COR-L47 (cell line): ENCODE results near the gene STS.
"Not testable (repeated sequence)": the region's sequence is repeated elsewhere in the genome, so short reads cannot be mapped to it uniquely, and the experiment has no call there.

Source experiments
- DNase-seq: peaks from one replicate; lab custom pipeline; 2025; lab: John Stamatoyannopoulos, UW

STS gene

DNA sequence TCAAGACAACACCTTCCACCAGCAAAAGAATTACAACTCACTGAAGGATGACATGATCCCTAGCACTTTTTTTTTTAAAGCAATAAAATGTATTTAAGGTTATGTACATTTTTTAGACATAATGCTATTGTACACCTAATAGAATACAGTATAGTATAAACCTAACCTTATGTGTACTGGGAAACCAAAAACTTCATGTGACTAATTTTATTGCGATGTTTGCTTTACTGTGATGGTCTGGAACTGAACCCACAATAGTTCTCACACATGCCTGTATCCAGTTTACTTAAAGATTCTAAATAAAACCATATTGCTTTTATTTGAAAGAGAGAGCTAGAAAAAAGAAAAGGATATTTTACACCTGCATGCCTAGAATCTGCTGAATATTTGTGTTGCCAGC, 4.4 kb upstream of the STS start:
- DNase-seq, result no peak

GRCh38 chrX:7143941-7144525, 3.5 kb upstream of the STS start:
- DNase-seq, result no peak

- DNase-seq, result no peak
These were observed 2.1 kb upstream of the STS start for GRCh38 chrX:7145454-7145853.

DNA sequence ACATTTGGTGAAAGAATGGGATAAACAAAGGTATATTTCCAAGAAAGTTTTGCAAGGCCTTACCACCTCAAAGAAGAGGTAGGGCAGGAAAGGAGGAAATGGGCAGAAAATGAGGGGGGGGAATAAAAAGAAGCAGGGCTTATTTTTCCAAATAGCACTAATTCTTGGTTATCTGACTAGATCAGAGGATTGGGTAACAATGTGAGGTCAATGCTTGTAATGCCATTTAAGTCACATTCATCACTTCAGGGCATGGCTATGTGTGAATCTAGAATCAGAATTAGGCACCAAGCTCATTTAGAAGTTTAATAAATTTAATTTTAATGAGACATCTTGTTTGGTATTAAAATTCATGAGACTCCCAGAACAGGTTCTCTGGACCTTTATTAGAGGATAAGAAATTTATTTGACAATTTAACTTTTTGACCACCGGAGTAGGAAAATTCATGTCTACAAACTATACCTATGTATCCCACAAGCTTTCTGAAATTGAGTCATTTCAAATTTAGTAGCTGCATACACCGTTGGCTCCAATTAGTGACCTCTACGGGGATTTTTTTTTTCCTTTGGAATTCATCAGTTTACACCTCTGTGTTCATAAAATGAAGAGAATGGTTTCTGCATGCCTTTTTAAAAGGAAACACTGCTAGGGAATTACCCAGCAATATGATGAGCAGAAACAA, 1.4 kb upstream of the STS start:
- no peak for DNase-seq

DNA sequence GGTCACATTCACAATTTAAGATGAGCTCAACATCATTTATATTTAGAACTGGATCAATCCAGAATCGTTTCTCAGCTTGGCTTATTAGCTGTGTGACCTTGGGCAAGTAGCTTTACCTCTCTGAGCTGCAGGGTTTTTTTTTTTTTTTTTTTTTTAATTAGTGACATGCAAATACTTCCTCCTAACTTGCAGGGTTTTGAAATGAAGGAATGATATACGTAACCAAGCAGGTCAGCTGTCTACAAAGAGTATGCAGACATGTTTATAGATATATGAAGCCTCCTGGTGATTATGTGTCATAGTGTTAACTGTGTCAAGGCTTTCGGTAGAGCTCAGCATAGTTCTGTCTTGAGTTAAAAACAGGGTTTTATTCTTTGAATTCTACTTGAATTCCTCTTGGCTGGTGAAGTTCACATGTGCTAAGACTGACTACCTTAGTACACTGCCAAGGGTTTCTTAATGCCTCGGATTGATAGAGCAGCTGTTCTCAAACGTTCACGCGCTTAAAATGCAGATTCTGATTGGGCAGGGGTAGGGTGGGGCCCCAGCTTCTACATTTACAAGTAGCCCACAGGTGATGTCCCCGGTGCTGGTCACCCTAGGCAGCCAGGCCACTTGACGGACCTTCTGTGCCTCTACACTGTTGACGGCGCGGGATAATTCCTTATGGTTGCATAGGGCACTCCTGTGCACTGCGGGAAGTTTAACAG, 654 bp upstream of the STS start:
- DNase-seq, result no peak

GRCh38 chrX:7147978-7148854, 704 bp downstream of the STS start, which contains the start of gene PUDP:
TSS of gene PUDP (minus strand) at chrX:7148153. CDS start at chrX:7148113, 40 bp downstream.
- peak; percentile 78 for DNase-seq

DNA sequence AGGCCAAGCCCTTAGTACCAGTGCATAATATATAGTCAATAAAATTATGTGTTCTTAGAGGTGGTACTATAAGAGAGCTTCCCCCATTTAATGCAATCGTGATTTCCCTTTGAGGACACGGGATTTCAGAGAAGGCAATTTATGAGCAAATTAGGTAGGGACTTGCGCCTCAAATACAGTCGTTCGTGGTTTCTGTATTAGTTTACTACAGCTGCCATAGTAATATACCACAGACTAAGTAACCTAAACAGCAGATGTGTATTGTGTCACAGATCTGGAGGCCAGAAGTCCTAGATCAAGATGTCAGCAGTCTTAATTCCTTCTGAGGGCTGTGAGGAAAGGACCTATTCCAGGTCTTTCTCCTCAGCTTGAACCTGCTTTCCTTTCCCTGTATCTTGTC, 1.9 kb downstream of the STS start:
- DNase-seq, result no peak

DNA sequence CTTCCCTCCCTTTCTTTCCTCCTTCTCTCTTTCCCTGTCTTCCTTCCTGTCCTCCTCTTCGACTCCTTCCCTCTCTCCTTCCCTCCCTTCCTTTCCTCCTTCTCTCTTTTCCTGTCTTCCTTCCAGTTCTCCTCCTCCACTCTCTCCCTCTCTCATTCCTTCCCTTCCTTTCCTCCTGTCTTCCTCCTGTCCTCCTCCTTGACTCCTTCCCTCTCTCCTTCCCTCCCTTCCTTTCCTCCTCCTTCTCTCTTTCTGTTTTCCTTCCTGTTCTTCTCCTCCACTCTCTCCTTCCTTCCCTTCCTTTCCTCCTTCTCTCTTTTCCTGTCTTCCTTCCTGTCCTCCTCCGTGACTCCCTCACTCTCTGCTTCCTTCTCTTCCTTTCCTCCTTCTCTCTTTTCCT, 5.7 kb downstream of the STS start:
- no peak for DNase-seq

- no peak for DNase-seq
These were observed 6.6 kb downstream of the STS start for GRCh38 chrX:7154041-7154597.

- DNase-seq, result no peak
These were observed 7.7 kb downstream of the STS start for GRCh38 chrX:7155163-7155562.

- DNase-seq, result no peak
These were observed 9.4 kb downstream of the STS start for GRCh38 chrX:7156879-7157278.

DNA sequence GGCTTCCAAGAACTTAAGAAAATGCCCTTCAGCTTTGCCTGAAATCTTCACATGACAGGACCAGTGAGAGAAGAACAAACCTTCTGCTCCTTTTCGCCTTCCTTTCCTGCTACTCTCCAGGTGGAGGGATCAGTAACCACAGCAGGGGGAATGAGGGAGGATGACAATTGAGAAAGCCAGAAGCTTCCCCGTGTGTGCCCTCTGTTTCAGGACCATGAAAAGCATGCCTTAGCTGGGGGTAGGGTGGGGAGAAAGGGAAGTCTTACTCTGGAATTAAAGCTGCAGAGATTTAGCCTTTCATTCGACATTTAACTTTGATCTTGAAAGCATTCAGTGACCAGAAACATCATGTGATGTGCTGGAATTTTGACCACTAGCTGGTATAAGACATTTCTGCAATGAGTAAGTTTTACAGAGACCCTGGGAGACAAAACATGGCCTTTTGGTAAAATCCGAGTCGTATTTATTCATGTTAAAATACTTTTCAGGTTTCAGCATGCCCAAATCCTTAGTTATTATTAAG, 11.0 kb downstream of the STS start:
- no peak for DNase-seq

GRCh38 chrX:7159149-7159861, 11.8 kb downstream of the STS start:
- DNase-seq, result no peak

DNA sequence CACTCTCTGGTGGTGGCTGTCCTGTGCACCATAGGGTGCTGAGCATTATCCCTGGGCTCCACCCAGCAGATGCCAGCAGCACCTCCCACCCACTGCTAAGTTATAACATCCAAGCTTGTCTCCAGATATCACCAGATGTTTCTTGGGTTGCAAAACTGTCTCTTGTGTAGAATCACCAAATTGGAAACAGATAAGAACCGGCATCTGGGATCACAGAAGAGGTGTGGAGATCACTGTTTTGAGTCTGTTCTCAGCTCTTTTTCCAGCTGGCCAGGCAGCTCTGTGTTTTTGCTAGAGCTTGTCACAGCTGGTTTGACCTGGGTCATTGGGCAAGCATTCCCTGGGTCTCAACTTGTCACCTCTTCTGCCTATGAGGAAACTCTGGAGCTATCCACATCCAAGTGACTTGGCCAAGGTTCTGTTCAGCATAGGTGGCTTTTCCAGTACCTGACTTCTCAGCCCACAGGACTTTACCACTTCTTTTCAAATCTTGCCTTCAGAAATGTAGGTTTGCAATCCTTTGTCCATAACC, 15.7 kb downstream of the STS start:
- DNase-seq, result no peak

GRCh38 chrX:7164174-7164573, 16.7 kb downstream of the STS start:
- no peak for DNase-seq

- DNase-seq, result no peak
These were observed 20.9 kb downstream of the STS start for GRCh38 chrX:7168371-7168770.

DNA sequence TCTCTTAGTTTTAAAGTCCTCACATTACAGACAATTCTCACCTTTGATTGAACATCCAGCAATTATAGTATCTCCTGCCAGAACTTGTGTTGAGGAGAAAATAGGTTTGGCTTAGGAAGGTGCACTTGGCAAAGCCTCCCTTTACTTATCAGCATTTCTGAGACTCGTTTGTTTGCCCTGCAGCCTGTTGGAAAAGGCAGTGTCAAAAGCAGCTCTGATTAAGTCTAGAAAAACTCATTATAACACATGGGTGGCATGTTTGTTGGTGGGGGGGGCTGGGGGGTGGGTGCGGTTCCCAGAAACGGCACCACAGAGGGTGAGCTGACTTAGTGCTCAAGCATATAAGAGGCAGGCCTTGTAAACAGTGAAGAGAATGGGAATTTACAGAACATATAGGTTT, 22.1 kb downstream of the STS start:
- DNase-seq, result no peak

DNA sequence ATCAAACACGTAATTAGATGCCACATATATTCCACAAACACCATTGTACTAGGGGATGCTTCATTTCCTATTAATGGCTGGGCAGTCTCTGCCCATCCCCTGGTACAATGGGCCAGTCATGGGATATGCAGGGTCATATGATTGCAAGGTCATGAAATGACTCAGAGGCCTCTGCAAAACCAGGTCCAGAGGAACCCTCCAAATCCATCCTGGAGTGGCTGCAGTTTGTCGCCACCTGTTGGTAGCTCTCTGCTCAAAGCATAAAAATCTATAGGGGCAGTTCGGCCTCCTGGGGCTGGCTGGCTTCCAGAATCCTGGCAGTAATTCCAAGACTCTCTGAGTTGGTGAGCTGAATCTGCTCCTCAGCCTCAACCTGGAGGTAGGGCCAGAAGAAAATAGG, 23.4 kb downstream of the STS start:
- no peak for DNase-seq

DNA sequence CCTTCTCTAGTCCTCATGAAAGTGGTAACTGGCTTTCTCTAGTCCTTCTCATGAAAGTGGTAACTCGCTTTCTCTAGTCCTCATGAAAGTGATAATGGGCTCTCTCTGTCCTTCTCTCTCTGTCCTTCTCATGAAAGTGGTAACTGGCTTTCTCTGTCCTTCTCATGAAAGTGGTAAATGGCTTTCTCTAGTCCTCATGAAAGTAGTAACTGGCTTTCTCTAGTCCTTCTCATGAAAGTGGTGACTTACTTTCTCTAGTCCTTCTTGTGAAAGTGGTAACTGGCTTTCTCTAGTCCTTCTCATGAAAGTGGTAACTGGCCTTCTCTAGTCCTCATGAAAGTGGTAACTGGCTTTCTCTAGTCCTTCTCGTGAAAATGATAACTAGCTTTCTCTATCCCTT, 31.3 kb downstream of the STS start:
- DNase-seq, result not testable (repeated sequence)

DNA sequence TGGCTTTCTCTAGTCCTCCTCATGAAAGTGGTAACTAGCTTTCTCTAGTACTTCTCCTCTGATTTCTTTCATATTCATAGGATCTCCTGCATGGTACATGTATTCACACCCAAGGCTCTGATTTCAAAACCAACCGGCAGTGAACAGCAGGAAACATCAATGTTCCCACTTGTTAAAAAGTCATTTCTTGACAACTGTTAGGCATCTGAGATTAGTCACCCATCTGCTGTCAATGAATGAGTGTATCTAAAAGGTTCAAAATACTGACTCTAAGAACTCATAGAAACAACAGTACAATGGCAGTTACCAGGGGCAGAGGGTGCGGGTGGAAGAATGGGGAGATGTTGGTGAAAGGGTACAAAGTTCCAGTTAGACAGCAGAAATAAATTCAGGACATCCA, 31.9 kb downstream of the STS start:
- DNase-seq, result no peak

- DNase-seq, result no peak
These were observed 37.3 kb downstream of the STS start for GRCh38 chrX:7184816-7185215.
